ENCODE data around the gene WWOX.

WWOX gene

GRCh38 chr16:79261944-79262552 is 1162.6 kb downstream of the WWOX start:
- no peak for TF ChIP-seq CTCF (IDR thresholded peaks at IDR 0.05; ENCODE audit: low read depth, low read length)
- no peak for DNase-seq (ENCODE audit: low read depth in 2 of 2)
- H3K4me3 ChIP-seq (replicated peaks in 1 of 2; ENCODE audit: low read depth in 2 of 2, low read length in 2 of 2): no peak overlapping the region
